Measurements from ENCODE around the gene SZT2.

DNA sequence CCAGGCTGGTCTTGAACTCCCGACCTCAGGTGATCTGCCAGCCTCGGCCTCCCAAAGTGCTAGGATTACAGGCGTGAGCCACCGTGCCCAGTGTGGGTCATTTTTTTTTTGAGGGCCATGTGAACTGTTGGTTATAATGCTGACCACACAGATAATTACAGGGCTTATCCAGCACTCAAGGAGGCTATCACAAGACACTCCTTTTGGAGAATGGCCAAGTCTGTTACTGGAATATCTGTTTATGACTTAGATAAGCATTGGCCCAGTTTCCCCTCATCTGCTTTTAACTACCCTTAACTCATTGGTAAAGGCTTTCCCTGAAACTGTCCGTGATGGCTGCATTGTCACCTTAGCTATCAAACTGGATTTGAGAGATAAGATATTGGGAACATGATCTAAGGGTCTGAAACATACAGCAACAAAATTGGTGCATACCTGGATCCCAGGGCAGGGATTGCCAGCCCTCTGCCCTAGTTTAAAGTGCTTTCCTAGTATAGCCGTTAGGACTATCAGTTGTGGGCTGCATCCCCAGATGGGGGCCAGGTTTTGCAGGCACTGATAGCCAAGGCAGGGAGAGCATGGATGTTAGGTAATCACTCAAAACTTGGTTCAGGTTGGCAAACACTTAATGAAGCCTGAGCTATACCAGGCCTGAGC lies 15.6 kb downstream of the SZT2 start:
- no peak for TF ChIP-seq CTCF (IDR thresholded peaks at IDR 0.05)
- no peak for TF ChIP-seq EZH2 (IDR thresholded peaks at IDR 0.05)
- TF ChIP-seq EZH2phosphoT487 (IDR thresholded peaks at IDR 0.05), result no peak
